ENCODE measurements around the gene HUWE1.

The HUWE1 gene

DNA sequence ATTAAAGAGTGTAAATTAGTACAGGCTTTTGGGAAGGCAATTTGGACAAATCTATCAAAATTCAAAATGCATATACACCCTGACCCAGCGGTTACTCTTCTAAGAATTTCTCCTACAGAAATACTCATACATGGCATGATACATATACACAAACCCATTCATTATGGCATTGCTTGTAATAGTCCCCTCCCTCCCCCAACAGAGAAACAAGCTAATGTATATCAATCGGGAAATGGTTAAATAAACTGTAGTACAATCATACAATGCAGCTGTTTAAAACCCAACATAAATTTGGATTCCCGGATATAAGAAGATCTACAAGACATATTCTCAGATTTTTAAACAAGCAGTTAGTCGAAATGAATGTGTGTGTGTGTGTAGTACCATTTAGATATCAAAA, 808 bp downstream of the HUWE1 start:
- no peak for DNase-seq

DNA sequence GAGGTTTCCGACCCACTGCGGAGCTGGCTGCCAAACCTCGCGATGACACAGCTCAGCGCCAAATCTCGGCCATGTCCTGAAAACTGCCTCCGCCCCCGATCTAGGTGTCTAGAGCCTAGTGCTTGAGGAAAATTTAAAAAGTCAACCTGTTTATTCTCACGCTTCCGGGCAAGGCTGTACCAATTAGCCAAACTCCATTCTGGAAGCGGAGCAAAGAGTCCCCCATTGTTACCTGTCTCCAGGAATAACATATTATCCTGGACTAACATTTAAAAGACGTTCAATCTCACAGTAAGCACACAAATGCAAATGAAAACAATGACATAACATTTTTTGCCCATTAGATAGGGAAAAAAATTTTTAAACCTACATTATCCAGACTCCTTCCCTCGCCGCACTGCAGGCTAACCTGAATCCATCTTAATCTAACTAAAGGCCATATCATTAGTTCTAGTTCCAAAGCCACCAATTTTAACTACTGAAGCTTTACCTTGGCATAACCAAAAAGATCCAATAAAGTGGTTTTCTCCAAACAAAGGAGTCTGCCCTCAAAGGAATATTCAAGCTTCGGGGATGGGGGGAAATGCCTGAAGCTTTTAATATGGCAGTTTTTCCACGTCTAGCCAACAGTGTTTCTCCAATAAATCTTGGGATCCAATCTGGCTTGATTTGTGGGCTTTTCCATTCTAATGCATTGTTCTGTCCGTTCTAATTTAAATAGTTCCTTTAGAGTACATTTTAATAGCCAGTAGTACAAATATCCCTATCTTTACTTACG, 1.9 kb downstream of the HUWE1 start:
- DNase-seq, result no peak

DNA sequence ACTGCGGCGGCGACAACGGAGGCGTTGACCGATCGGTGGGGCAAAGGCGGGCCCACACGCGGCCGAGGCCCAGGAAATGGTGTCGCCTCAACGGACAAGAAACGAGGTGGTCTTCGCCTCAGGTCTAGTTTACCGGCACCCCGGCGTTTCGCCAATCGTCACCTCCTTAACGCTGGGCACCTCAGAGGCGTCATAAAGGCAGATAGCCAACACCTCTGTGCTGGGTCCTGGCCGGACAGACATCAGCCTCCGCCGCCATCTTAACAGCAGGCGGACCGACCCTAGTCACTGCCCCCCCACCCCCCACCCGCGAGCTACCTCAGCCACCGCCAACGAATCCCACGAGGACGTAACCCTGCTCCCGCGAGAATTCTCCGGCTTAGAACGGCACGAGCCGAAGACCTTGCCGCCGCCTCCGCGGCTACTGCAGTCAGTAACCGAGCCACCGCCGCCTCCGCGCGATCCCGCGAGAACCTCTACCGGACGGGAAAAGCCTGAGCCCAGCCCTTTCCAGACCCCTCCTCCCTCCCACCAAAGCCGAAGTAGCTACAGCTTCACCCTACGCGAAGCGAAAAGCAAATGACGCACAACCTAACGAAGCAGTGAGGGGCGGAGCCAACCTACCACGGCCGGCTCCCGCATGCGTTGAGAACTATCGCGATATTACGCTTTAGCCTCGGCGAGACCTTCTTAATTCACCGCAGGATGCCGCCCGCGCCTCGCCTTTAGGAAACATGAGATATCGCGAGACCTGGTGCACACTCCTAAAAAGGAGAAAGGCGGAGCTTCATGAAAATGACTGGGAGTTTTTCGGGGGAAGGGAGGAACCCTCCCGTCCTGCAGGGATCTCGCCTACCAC, 2.7 kb downstream of the HUWE1 start:
- peak; percentile 93 for DNase-seq

DNA sequence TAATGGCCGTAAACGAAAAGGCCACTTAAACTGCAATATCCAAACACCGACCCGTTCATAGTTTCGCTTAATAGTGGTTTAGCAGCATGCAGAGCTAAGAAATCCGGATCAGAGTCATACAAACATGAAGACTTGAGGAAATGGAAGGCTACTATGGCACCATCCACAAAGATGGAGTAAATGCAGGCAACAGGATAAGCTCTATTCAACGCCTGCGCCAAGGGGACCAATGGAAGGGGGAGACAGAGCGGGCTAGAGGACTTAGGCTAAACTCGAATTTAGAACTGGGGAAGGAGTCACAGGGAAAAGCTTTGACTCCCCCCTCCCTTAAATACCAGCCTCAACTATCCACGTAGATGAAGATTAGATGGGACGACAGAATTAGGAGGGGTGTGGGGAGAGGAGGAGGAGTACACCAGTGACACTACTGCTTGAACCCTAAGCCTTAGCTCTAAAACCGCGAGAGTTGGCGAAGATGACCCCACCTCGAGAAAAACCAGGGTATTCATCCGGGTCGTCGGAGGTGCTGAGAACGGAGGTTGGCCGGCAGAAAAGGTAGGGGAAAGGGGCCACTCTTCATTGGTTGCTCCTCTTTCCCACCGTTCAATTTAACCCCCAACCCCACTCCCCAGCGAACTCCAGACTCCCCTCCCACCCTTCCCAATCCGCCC, 3.5 kb downstream of the HUWE1 start:
- no peak for DNase-seq

DNA sequence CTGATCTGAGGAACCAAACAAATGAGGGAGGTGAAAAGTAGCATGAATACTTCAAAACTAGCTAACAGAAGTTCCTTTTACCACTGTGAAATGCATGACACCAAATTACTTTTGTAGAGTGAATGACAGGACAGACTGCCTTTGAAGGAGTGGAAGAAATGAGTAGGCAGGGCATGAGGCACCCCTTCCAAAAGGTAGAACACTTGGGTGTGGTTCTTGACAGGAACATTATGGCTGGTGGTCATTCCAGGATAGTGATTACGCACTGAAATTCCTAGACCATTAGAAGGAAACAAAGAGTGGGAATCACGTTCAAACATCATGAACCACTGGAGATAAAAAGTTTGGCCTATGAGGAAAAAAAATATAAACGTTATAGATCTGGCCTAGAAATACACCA, 4.9 kb downstream of the HUWE1 start:
- no peak for DNase-seq

DNA sequence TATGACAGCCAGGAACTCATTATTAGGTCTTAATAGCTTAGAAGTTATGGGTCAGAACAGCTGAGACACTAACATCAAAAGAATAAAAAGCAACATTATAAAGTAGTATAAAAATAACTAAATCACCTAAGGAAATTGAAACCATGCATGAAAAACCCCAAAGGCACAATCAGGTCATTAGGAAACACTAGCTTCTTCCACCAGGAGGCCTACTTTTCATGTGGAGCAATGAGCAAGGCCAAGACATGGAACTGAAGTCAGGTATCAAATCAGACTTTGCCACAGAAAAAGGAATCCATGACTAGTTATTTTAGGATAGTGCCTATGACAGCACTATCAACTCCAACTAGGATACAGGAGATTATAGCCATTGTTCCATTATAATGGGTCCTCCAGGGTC, 7.9 kb downstream of the HUWE1 start:
- DNase-seq, result no peak

DNA sequence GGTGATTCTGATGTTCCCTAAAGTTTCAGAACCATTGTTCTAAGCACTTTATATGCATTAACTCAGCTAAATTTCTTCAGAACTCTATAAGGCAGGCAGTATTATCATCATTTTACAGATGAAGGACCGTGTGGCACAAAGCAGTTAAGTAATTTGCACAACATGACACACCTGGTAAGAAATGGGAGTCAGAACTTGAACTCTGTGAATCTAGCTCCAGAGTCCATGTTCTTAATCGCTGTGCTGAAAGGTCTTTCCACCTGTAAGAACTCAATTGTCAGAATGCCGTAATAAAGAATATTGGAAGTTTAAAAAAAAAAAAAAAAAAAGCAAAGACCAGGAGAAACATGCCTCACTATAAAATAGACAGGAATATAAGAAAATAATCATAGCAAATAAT, 9.2 kb downstream of the HUWE1 start:
- DNase-seq, result no peak

DNA sequence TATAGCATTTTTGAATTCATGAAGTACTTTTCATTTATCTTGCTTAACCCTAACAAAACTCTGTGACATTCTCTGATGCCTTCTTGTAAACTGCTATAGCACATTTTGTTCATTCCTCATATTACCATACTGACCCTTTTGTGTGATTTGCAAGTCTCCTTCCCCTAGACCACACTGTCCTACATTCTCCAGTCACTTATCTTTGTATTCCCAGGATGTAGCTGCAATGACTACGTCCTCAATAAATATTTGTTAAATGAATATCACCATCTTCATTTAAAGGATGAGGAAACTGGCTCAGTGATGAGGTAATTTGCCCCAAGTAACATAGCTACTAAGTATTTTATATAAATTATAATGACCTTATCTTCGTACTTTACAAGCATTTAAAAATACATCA, 11.9 kb downstream of the HUWE1 start:
- DNase-seq, result no peak

DNA sequence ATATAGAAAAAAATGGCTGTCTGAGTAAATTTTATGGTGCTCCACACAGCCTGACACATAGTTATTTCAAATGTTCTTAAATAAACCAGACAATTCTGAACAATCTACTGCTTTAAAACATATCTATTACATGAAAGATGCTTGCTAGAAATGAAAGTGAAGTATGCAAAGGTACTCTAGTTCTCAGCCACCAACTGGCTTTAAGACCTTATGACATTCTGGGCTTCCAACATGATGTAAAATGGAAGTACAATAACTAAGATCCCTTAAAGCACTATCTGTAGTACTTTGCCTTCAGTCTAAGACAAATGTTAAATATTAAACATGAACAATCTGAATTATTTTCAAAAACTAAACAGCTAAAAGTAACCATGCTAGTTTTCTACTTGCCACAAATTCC, 17.3 kb downstream of the HUWE1 start:
- no peak for DNase-seq

DNA sequence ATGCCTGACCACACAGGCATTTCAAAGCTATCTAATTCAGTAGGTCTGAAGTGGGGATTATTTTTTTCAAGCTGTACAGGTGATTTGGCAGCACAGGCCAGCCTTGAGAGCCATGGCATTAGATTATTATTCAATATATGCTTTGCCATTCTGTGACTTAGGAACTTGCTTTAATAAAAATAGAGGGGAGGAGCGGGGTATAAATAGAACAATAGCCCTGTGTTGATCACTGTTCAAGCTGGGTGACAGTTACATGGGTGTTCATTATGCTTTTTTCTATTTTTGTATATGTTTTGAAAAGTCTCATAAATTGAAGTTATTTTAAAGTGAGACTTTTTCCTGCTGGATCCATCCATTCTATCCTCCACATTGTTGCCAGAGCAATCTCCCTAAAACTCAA, 20.3 kb downstream of the HUWE1 start:
- DNase-seq, result no peak

DNA sequence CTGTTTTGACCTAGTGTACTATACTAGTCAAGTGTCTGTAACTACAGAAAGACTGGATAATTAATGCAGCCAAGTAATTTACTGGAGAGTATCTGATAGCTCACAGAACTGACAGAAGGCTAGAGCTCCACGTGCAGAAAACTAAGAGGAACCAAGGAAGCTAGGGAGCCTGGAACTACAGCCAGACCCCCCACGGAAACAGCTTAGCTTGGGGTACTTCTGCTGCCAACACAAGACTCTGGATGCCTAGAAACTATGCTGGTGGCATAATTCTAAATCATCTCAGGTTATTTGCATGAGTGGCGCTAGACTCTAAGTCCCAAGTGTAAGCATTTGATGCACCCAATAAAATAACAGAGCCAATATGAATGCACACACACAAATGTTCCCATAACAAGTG, 26.5 kb downstream of the HUWE1 start:
- DNase-seq, result no peak

DNA sequence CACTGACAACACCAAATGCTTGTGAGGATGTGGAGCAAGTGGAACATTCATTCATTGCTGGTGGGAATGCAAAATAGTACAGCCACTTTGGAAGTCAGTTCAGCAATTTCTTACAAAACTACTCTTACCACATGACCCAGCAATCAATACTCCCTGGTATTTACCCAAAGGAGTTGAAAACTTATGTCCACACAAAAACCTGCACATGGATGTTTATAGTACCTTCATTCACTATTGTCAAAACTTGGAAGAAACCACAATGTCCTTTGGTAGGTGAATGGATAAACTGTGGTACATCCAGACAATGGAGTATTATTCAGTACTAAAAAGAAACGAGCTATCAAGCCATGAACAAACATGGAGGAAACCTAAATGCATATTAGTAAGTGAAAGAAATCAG, 27.5 kb downstream of the HUWE1 start:
- DNase-seq, result no peak

DNA sequence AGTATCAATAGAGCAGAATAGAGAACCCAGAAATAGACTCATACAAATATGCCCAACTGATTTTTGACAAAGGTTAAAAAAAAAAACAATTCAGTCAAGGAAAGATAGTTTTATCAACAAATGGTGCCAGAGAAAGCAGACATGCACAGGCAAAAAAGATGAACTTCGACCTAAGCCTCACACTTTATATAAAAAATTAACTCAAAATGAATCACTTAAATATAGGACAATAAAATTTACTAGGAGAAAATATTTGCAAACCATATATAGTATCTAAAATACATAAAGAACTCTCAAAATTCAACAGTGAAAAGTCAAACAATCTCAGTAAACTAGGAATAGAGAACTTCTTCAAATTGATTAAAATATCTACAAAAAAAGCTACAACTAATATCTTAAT, 29.7 kb downstream of the HUWE1 start:
- DNase-seq, result no peak

DNA sequence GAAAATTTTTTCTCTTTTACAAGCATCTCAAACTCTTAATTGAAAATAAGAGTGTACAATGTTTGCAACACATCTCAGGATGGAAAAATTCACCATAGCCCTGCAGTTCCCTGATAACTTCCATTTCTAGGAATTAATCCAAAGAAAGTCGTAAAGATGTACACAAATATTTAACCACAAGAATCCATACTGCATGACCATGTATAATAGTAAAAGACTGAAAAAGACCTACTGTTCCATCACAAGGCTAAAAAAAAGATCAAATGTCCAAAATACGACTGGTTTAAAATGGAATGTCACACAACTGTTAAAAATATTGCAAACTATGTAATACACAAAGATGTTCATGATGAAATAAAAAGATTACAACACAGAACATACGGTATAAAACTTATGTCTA, 32.1 kb downstream of the HUWE1 start:
- no peak for DNase-seq

DNA sequence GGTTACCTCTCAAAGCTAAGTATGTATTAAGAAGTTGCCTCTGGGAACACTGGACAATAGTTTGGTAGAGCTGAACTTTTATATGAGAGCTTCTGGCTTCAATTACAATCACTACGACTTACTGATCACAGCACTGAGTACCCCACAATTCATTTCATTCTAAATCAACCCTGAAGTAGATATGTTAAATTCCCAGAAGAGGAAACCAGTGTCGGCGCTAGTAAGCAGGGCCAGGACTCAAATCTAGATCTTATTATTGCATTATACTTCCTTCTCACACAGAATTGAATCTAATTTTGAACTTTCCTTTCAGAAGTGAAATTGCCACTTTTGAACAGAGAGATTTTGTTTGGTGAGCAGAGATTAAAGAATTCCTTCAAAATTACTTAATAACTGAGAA, 41.8 kb downstream of the HUWE1 start:
- no peak for DNase-seq

DNA sequence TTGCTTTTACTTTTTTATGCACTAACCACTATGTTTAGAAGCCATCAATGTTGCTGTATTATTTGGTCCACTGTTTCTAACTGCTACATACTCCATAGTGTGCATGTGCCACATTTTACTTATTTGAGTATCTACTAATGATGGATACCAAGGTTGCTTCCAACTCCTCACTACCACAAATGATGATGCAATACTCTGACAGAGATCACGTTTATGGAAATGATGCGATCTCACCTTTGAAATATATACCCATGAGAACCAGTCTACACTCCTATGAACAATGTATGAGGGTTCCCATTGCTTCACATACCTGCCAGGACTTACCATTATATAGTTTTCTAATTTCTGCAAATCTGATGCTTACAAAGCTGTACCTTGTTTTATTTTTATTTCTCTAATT, 44.2 kb downstream of the HUWE1 start:
- DNase-seq, result no peak

DNA sequence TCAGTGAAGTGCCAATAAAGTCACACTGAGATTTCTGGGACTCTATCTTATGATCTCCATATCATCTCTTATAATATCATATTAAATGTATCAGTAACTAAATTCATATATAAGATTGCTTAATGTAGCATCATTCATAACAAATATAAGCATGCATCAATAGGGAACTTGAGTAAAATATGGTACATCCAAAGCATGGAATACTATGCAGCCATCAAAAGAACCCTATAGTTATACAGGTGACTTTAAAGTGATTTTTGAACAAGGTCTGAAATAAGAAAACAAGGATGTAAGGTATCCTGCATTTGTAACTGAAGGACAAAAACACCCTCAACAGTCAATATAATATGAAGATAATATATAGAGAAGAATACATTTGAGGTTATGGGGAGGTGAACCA, 47.3 kb downstream of the HUWE1 start:
- DNase-seq, result no peak

DNA sequence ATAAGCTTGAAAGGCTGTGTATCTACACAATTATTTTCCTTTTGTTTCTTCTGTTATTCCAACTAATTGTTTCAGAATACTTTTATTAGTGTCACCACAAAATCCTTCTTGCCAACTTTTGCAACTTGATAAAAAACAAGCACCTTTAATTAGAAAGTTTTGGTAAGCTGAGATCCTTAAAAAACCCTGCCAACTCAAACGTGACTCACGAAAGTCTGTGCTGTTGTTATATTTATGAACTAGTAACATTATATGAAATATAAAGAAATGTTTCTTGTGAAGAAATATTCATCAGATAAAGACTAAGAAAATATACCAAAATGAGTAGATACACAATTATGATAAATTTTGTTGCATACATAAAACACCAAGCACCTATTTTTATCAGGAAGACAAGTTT, 49.0 kb downstream of the HUWE1 start:
- DNase-seq, result no peak

DNA sequence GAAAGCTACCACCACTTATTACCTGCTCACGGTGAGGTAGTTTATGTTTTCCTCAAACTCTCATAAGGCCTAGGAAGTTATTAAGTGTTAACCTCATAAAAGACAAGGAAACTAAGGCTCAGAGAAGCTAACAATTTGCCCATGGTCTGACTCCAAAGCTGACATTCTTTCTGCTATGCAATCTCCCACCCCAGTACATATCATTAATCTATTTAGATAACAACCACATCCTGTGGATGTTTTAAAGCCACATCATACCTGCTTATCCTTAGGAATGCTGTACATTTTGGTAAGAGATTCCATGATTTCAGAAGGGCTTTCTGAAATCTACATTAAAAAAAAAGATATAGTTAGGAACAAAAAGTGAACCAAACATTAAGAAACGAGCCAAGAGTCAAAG, 55.4 kb downstream of the HUWE1 start:
- DNase-seq, result no peak

DNA sequence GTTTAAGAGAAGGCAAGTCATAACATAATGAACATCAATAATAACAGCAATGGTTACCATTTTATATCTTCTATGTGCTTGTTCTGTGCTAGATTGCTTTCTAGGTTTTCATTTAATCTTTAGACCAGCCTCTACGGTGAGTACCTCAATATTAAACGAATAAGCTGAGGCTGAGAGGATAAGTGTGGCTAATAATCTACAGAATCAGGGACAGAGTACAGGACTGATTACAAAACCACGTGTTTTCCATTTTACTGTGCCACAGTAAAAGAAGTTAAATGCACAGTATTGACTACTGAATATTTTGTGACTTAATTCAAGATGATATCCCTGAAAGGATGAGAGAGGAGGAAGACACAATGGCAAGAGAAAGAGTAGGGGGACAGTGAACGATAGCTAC, 56.3 kb downstream of the HUWE1 start:
- no peak for DNase-seq

DNA sequence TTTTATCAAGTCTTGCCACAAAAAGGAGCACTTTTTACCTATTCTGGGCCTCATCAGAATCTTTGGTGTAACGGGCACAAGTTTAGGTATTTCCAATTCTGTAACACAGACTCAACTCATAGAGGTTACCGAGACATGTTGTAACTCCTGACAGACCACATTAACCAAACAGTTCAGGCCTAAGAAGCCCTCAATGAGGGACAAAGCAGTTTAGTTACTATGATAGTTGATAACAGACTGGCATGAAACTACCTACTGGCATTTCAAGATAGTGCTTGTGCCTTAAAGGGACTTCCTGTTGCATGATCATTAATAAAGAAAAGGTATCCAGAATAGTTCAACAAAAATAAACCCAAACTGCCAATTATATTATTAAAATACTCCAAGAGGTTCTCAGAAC, 64.1 kb downstream of the HUWE1 start:
- no peak for DNase-seq

DNA sequence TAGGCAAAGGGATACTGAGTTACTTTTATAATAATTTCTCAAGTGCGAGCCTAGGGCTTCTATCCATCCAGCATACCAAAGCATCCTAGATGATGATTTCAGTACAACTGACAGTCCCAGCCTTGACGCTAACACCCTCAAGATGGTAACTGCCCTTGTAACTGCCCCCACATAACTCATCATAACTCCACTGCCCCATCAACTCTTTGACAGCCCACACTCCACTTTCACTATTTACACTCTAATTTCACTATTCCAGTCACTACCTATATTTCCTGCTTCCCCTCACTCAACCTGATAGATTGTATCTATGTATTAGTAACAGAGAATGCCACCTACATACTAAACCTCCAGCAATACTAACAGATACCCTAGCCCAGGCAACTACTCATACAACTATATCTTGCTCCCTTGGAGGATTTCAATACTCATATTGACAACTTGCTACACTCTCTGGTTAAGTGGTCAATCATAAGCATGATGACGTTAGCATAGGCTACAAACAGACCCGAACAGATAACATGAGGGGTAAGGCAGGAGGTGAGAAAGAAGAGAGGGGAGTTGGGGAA, 65.0 kb downstream of the HUWE1 start:
- no peak for DNase-seq

DNA sequence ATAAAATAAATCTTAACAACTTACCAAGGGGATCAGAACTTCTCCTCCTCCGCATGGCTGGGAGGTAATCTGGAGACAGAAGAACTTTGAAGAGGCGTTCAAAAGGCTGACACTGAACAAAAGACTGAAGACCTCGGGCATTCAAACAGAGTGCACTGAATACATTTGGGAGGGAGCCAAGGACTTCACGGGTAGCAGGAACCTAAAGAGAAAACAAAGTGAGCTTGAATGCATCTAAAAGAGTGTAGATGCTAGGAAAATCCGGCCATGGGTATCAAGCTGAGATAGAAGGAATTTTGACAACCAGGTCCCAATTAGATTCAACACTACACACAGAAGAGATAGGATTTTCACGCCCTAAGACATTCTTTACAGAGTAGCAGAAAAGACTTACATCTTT, 69.6 kb downstream of the HUWE1 start:
- no peak for DNase-seq

DNA sequence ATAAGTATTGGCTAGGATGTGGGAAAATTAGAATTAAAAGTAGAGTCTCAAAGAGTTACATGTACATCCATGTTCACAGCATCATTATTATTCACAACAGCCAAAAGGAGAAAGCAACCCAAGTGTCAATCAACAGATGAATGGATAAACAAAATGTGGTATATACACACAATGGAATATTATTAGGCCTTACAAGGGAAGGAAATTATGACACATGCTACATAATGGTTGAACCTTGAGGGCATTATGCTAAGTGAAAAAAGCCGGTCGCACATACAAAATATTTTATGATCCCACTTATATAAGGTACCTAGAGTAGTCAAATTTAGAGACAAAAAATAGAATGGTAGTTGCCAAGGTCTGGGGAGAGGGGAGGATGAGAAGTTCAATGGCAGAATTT, 80.1 kb downstream of the HUWE1 start:
- DNase-seq, result no peak
